ENCODE measurements around the gene FOXL1. TPM values are rescaled to one million over a fixed set of nuclear protein-coding genes. Genes with fewer than 3 reads are reported as not detected.
A peak's percentile ranks its signal among the peaks of the same experiment; 100 is the strongest.

The FOXL1 gene
- polyA plus RNA-seq, 12 donors, result 0.22 to 10.9 (median 0.33) TPM; not detected in 1

- DNase-seq, result no peak
Measured at GRCh38 chr16:86547286-86547685, 31.1 kb upstream of the FOXL1 start.

GRCh38 chr16:86549076-86549892 lies 29.1 kb upstream of the FOXL1 start:
- no peak for DNase-seq

- DNase-seq, result no peak
Measured at GRCh38 chr16:86549893-86550190, 28.5 kb upstream of the FOXL1 start.

- no peak for DNase-seq
Measured at GRCh38 chr16:86550281-86550680, 28.1 kb upstream of the FOXL1 start.

GRCh38 chr16:86553356-86553755 lies 25.0 kb upstream of the FOXL1 start:
- DNase-seq, result no peak

GRCh38 chr16:86554599-86554916 lies 23.8 kb upstream of the FOXL1 start:
- no peak for DNase-seq

- peak; percentile 97 for DNase-seq
Measured at GRCh38 chr16:86554917-86555703, 23.2 kb upstream of the FOXL1 start, which contains the start of gene MTHFSD. Gene MTHFSD, minus strand, starts transcription at chr16:86555235. Its CDS starts 51 bp downstream, at chr16:86555184.

GRCh38 chr16:86555704-86556075 lies 22.7 kb upstream of the FOXL1 start:
- no peak for DNase-seq

GRCh38 chr16:86556576-86556975 lies 21.8 kb upstream of the FOXL1 start:
- DNase-seq, result no peak

GRCh38 chr16:86557587-86557986 lies 20.8 kb upstream of the FOXL1 start:
- no peak for DNase-seq

- DNase-seq, result no peak
Measured at GRCh38 chr16:86558355-86559193, 19.8 kb upstream of the FOXL1 start.

- DNase-seq, result no peak
Measured at GRCh38 chr16:86559802-86560305, 18.5 kb upstream of the FOXL1 start.

GRCh38 chr16:86562356-86562755 lies 16.0 kb upstream of the FOXL1 start:
- no peak for DNase-seq

- DNase-seq, result peak; percentile 92
Measured at GRCh38 chr16:86563469-86564345, 14.6 kb upstream of the FOXL1 start.

- DNase-seq, result no peak
Measured at GRCh38 chr16:86565181-86565631, 13.1 kb upstream of the FOXL1 start.

- DNase-seq, result no peak
Measured at GRCh38 chr16:86565644-86566511, 12.5 kb upstream of the FOXL1 start.

- DNase-seq, result peak; percentile 87
Measured at GRCh38 chr16:86566601-86566965, 11.8 kb upstream of the FOXL1 start, which contains the start of gene FOXC2. Gene FOXC2, plus strand, starts transcription at chr16:86566829. Its CDS starts 507 bp downstream, at chr16:86567336.

- no peak for DNase-seq
Measured at GRCh38 chr16:86566966-86567700, 11.2 kb upstream of the FOXL1 start.
